H9 (cell line): Measurements from ENCODE around the gene DNAJB9. TPM values are rescaled to one million over a fixed set of nuclear protein-coding genes. Genes with fewer than 3 reads are reported as not detected.

Experiments used
- DNase-seq: peaks from one replicate; pipeline ENCODE4 v3.0.0-alpha.2; 2017
- H2AFZ ChIP-seq: one replicate; pipeline ENCODE4 v1.6.1; 2013; ENCODE audit warnings: mild to moderate bottlenecking, low read length, control low read depth, moderate library complexity
- H2AK5ac ChIP-seq: 2 replicates; pipeline ENCODE4 v1.6.1; 2013; ENCODE audit warnings: low read length, control low read depth, mixed read lengths; ENCODE audit not compliant: insufficient read length
- H2BK120ac ChIP-seq: one replicate; pipeline ENCODE4 v1.6.1; 2013; ENCODE audit warnings: low read depth, mild to moderate bottlenecking, low read length, control low read depth, inconsistent platforms; ENCODE audit not compliant: poor library complexity, severe bottlenecking
- H2BK12ac ChIP-seq: 2 replicates; pipeline ENCODE4 v1.6.1; 2013; ENCODE audit warnings: low read length, control low read depth, mixed read lengths, low read depth; ENCODE audit not compliant: insufficient read length
- H2BK15ac ChIP-seq: 2 replicates; pipeline ENCODE4 v1.6.1; 2013; ENCODE audit warnings: low read depth, low read length, control low read depth
- H2BK20ac ChIP-seq: one replicate; pipeline ENCODE4 v1.6.1; 2013; ENCODE audit warnings: low read depth, mild to moderate bottlenecking, low read length, control low read depth, inconsistent platforms; ENCODE audit not compliant: poor library complexity, severe bottlenecking
- H2BK5ac ChIP-seq: 2 replicates; pipeline ENCODE4 v1.6.1; 2013; ENCODE audit warnings: low read length, control low read depth, mixed read lengths; ENCODE audit not compliant: insufficient read length
- H3K14ac ChIP-seq: 2 replicates; pipeline ENCODE4 v1.6.1; 2013; ENCODE audit warnings: low read length, control low read depth; ENCODE audit not compliant: insufficient read depth
- H3K18ac ChIP-seq: 2 replicates; pipeline ENCODE4 v1.6.1; 2013; ENCODE audit warnings: low read depth, mild to moderate bottlenecking, mixed read lengths, low read length, control low read depth; ENCODE audit not compliant: insufficient read length
- H3K23ac ChIP-seq: 2 replicates; pipeline ENCODE4 v1.6.1; 2013; ENCODE audit warnings: low read length, control low read depth, mixed read lengths, low read depth; ENCODE audit not compliant: insufficient read length
- H3K23me2 ChIP-seq: 2 replicates; pipeline ENCODE4 v1.6.1; 2013; ENCODE audit warnings: low read depth, mild to moderate bottlenecking, mixed read lengths, low read length, control low read depth; ENCODE audit not compliant: insufficient read length, poor library complexity, severe bottlenecking
- H3K27ac ChIP-seq: 2 replicates; pipeline ENCODE4 v1.5.1; 2013; ENCODE audit warnings: low read length, control low read depth, mixed read lengths, low read depth; ENCODE audit not compliant: insufficient read length
- H3K27me3 ChIP-seq: 2 replicates; pipeline ENCODE4 v1.6.1; 2013; ENCODE audit warnings: low read length, control low read depth, inconsistent platforms; ENCODE audit not compliant: insufficient read depth
- H3K4ac ChIP-seq: 2 replicates; pipeline ENCODE4 v1.6.1; 2013; ENCODE audit warnings: low read depth, mild to moderate bottlenecking, control low read depth, inconsistent platforms, low read length, moderate library complexity
- H3K4me1 ChIP-seq: 2 replicates; pipeline ENCODE4 v1.6.1; 2013; ENCODE audit warnings: low read length, control low read depth, inconsistent platforms; ENCODE audit not compliant: insufficient read depth
- H3K4me2 ChIP-seq: 2 replicates; pipeline ENCODE4 v1.6.1; 2013; ENCODE audit warnings: low read length, control low read depth, mixed read lengths; ENCODE audit not compliant: insufficient read length, insufficient read depth
- H3K56ac ChIP-seq: 2 replicates; pipeline ENCODE4 v1.6.1; 2013; ENCODE audit warnings: low read depth, mild to moderate bottlenecking, mixed read lengths, low read length, control low read depth; ENCODE audit not compliant: insufficient read length
- H3K79me1 ChIP-seq: 2 replicates; pipeline ENCODE4 v1.6.1; 2013; ENCODE audit warnings: low read depth, mild to moderate bottlenecking, moderate library complexity, low read length, control low read depth, inconsistent platforms; ENCODE audit not compliant: insufficient read depth, poor library complexity, severe bottlenecking
- H3K79me2 ChIP-seq: 2 replicates; pipeline ENCODE4 v1.6.1; 2013; ENCODE audit warnings: low read length, control low read depth, inconsistent platforms; ENCODE audit not compliant: insufficient read depth
- H3K9ac ChIP-seq: 2 replicates; pipeline ENCODE4 v1.6.1; 2013; ENCODE audit warnings: low read length, control low read depth, mixed read lengths; ENCODE audit not compliant: insufficient read length; ENCODE audit errors: extremely low read depth
- H3K9me3 ChIP-seq: one replicate; pipeline ENCODE4 v1.6.1; 2013; ENCODE audit warnings: low read depth, low read length, inconsistent platforms; ENCODE audit not compliant: control insufficient read depth
- H3T11ph ChIP-seq: one replicate; pipeline ENCODE4 v1.6.1; 2013; ENCODE audit warnings: mild to moderate bottlenecking, low read length, control low read depth, inconsistent platforms
- H4K20me1 ChIP-seq: one replicate; pipeline ENCODE4 v1.6.1; 2013; ENCODE audit not compliant: control insufficient read depth, insufficient read length, insufficient read depth
- H4K5ac ChIP-seq: 2 replicates; pipeline ENCODE4 v1.6.1; 2013; ENCODE audit warnings: low read depth, mild to moderate bottlenecking, mixed read lengths, low read length, control low read depth; ENCODE audit not compliant: insufficient read length
- H4K8ac ChIP-seq: replicated peaks from 2 replicates; pipeline ENCODE4 v1.6.1; 2013; ENCODE audit warnings: low read length, control low read depth, mixed read lengths, low read depth; ENCODE audit not compliant: insufficient read length
- H4K91ac ChIP-seq: 2 replicates; pipeline ENCODE4 v1.6.1; 2013; ENCODE audit warnings: low read depth, mild to moderate bottlenecking, moderate library complexity, mixed read lengths, low read length, control low read depth; ENCODE audit not compliant: insufficient read length
- H3K27ac Mint-ChIP-seq, 3 experiments: 2 replicates in 2 of 3; 3 replicates in 1 of 3; pipeline ENCODE4 v1.8.0; 2020 to 2021; ENCODE audit warnings: mixed read lengths in 3 of 3, mild to moderate bottlenecking in 1 of 3, moderate library complexity in 1 of 3
- H3K27me3 Mint-ChIP-seq: 2 replicates; pipeline ENCODE4 v1.8.0; 2021; ENCODE audit warnings: low read depth, mild to moderate bottlenecking, moderate library complexity, mixed read lengths
- H3K36me3 Mint-ChIP-seq, 3 experiments: 2 replicates in 2 of 3; 3 replicates in 1 of 3; pipeline ENCODE4 v1.8.0; 2020 to 2021; ENCODE audit warnings: low read depth in 3 of 3, mixed read lengths in 3 of 3; ENCODE audit not compliant: insufficient read depth in 1 of 3
- H3K4me1 Mint-ChIP-seq, 2 experiments: 2 replicates each; pipeline ENCODE4 v1.8.0; 2020; ENCODE audit warnings: mixed read lengths in 2 of 2
- H3K4me3 Mint-ChIP-seq, 2 experiments: 2 replicates in 1 of 2; 3 replicates in 1 of 2; pipeline ENCODE4 v1.8.0; 2020 to 2021; ENCODE audit warnings: mild to moderate bottlenecking in 2 of 2, mixed read lengths in 2 of 2, moderate library complexity in 1 of 2
- H3K9me3 Mint-ChIP-seq, 2 experiments: 2 replicates in 1 of 2; 3 replicates in 1 of 2; pipeline ENCODE4 v1.8.0; 2020; ENCODE audit warnings: mild to moderate bottlenecking in 2 of 2, mixed read lengths in 2 of 2, moderate library complexity in 1 of 2
- WGBS: extraction: QIAGEN DNeasy Blood & Tissue Kit; methylation state at CpG from one replicate; pipeline ENCODE4 v1.1.7; 2013; ENCODE audit warnings: missing lambda C conversion rate, low lambda C conversion rate, mixed read lengths; ENCODE audit not compliant: insufficient read length; ENCODE audit errors: extremely low coverage; 5-methylcytosine and 5-hydroxymethylcytosine counted together
- total RNA-seq: library from RNA; stranded (reverse); gene quantifications from 2 replicates; pipeline ENCODE4 v1.2.1, GENCODE V29; 2021
- TF ChIP-seq, protein P1 (sequence below): fragments of 200-600 bp; sonication (generic); conservative IDR thresholded peaks from 3 replicates; pipeline ENCODE4 v1.8.0; 2021; ENCODE audit warnings: antibody characterized with exemption, mild to moderate bottlenecking

The DNAJB9 gene
- total RNA-seq, 1 experiment from 2014 or later: 11.3 TPM

DNA sequence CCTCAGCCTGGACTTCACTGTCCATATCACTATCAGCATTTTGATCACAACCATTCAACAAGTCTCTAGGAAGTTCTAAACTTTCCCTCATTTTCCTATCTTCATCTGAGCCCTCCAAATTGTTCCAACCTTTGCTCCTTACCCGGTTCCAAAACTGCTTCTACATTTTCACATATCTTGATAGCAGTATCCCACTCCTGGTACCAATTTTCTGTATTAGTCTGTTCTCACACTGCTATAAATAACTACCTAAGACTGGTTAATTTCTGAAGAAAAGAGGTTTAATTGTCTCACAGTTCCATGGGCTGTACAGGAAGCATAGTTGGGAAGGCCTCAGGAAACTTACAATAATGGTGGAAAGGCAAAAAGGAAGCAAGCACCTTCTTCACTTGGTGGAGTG lies 12.1 kb upstream of the DNAJB9 start:
- H2BK15ac ChIP-seq: no peak overlapping the region
- no peak for DNase-seq
- no peak overlapping the region for H3K4me2 ChIP-seq

More for the DNA sequence above, 12.1 kb upstream of the DNAJB9 start:
- H3K18ac ChIP-seq: no peak overlapping the region
- H3K36me3 Mint-ChIP-seq: peaks cover 19 to 39% (median 27%) of the 10 kb centered on the region in 3 experiments
- H2BK12ac ChIP-seq: no peak overlapping the region
- no peak overlapping the region for H3K9ac ChIP-seq
- no peak overlapping the region for H4K8ac ChIP-seq
- no peak overlapping the region for H3K14ac ChIP-seq
- no peak overlapping the region for H2BK20ac ChIP-seq
- no peaks in the 10 kb centered on the region for H3K27me3 Mint-ChIP-seq
- H3K4me1 ChIP-seq: no peaks in the 10 kb centered on the region
- H3K9me3 ChIP-seq: peaks cover 7% of the 10 kb centered on the region
- no peaks in the 10 kb centered on the region for H3K79me1 ChIP-seq
- no peak overlapping the region for H3K27ac ChIP-seq
- no peaks in the 10 kb centered on the region for H3K79me2 ChIP-seq
- TF ChIP-seq, protein P1, sequence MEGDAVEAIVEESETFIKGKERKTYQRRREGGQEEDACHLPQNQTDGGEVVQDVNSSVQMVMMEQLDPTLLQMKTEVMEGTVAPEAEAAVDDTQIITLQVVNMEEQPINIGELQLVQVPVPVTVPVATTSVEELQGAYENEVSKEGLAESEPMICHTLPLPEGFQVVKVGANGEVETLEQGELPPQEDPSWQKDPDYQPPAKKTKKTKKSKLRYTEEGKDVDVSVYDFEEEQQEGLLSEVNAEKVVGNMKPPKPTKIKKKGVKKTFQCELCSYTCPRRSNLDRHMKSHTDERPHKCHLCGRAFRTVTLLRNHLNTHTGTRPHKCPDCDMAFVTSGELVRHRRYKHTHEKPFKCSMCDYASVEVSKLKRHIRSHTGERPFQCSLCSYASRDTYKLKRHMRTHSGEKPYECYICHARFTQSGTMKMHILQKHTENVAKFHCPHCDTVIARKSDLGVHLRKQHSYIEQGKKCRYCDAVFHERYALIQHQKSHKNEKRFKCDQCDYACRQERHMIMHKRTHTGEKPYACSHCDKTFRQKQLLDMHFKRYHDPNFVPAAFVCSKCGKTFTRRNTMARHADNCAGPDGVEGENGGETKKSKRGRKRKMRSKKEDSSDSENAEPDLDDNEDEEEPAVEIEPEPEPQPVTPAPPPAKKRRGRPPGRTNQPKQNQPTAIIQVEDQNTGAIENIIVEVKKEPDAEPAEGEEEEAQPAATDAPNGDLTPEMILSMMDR: no peak
- no peak overlapping the region for H2BK120ac ChIP-seq
- no peak overlapping the region for H3K56ac ChIP-seq
- H3K4me1 Mint-ChIP-seq: no peaks in the 10 kb centered on the region; a peak in 1 of 4 replicates
- no CpG with 5 or more reads among the region's 1 CpG for WGBS
- H4K20me1 ChIP-seq: no peaks in the 10 kb centered on the region
- no peak overlapping the region for H3K23ac ChIP-seq
- H2AK5ac ChIP-seq: no peak overlapping the region
- no peak overlapping the region for H4K5ac ChIP-seq
- H2AFZ ChIP-seq: no peak overlapping the region
- H3K23me2 ChIP-seq: no peaks in the 10 kb centered on the region
- H3T11ph ChIP-seq: no peak overlapping the region
- no peak overlapping the region for H4K91ac ChIP-seq
- H3K9me3 Mint-ChIP-seq: peaks cover 24% of the 10 kb centered on the region in 2 experiments
- H2BK5ac ChIP-seq: no peak overlapping the region
- H3K4ac ChIP-seq: no peak overlapping the region
- H3K27me3 ChIP-seq: no peaks in the 10 kb centered on the region
- H3K4me3 Mint-ChIP-seq: no peak overlapping the region
- H3K27ac Mint-ChIP-seq: no peak overlapping the region
